Putamen (tissue), 1 donor: ENCODE data around the gene GIPC1.
"Not testable (repeated sequence)": the region's sequence is repeated elsewhere in the genome, so short reads cannot be mapped to it uniquely, and the experiment has no call there.

Source experiments
- DNase-seq: peaks from one replicate; pipeline ENCODE4 v3.0.0-alpha.2; 2016; ENCODE audit warnings: low spot score

Gene GIPC1

DNA sequence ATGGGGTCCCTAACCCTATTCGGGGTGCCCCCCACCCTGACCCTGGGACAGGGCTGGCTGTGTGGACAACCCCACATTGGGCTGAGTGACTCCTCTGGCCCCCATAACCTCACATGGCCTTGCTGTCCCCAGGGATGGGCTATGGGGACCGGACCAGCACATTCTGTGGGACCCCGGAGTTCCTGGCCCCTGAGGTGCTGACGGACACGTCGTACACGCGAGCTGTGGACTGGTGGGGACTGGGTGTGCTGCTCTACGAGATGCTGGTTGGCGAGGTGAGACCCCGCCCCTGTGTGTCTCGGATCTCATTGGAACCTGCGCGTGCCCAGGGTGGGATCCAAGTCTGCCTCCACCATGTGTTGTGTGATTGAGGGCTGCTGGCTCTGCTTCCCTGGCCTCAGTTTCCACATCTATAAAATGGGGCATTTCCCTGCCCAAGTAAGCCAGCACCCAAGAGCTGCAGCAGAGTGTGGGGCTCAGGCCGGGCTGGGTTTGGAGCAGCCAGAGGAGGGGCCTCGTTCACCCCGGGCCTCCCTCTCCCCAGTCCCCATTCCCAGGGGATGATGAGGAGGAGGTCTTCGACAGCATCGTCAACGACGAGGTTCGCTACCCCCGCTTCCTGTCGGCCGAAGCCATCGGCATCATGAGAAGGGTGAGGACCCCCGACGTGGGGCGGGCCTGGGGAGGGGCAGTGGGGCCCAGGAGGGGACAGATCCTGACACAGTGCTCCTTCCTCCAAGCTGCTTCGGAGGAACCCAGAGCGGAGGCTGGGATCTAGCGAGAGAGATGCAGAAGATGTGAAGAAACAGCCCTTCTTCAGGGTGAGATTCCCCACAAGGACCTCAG is 25.7 kb downstream of the GIPC1 start:
- no peak for DNase-seq

DNA sequence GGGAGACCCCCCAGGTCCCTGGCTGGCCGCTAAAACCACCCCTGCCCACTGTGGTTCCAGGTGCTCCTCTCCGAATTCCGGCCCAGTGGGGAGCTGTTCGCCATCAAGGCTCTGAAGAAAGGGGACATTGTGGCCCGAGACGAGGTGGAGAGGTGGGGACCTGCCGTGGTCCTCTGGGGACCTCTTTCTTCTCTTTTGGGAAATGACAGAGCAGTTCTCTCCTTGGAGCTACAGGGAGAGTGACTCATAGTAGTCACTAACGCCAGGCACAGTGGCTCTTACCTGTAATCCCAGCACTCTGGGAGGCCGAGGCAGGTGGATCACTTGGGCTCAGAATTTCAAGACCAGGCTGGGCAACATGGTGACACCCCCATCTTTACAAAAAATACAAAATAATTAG is 28.1 kb downstream of the GIPC1 start:
- no peak for DNase-seq

DNA sequence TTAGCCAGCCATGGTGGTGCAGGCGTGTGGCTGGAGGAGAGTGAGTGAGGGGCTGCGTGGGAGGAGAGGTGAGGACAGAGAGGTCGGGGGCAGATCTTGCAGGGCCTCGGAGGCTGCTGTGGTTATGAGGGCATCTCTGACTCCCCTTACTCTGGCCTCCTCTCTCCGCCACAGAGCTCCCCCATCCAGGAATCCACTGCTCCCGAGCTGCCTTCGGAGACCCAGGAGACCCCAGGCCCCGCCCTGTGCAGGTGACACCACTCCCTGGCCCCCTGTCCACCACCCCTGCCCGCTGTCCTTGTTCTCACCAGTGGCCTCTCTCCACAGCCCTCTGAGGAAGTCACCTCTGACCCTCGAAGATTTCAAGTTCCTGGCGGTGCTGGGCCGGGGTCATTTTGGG is 28.5 kb downstream of the GIPC1 start:
- DNase-seq: no peak

DNA sequence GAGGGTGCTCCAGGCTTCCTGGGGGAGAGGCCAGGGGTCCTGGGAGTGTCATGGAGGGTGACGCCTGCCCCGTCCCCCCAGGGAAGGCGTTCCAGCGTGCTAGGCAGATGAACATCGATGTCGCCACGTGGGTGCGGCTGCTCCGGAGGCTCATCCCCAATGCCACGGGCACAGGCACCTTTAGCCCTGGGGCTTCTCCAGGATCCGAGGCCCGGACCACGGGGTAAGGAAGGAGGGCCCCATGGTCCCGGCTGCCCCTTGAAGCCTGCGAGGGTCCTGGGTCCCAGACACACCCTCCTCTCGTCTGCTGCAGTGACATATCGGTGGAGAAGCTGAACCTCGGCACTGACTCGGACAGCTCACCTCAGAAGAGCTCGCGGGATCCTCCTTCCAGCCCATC is 32.2 kb downstream of the GIPC1 start:
- DNase-seq: no peak

DNA sequence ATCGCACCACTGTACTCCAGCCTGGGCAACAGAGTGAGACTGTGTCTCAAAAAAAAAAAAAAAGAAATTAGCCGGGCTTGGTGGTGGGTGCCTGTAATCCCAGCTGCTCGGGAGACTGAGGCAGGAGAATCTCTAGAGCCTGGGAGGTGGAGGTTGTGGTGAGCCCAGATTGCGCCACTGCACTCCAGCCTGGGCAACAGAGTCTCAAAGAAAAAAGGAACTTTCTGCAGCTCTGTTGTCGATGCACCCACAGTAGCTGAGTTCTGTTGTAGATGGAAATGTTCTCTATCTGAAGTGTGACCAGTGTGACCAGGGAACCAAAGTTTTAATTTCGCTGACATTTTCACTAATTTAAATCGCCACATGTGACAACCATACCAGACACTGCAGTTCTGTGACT is 33.5 kb downstream of the GIPC1 start:
- not testable (repeated sequence) for DNase-seq

DNA sequence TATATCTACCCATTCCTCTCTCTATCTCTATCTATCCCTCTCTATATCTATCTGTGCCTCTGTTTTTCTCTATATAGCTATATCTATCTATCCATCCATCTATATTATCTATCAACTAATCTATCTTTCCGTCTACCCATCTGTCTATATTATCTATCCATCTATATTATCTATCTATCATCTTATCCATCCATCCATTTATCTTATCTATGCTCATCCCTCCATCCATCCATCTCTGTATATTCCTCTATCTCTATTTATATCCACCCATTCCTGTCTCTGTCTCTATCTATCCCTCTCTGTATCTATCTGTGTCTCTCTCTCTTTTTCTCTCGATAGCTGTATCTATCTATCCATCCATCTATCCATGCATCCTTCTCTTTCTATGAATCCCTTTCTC is 35.0 kb downstream of the GIPC1 start:
- no peak for DNase-seq

DNA sequence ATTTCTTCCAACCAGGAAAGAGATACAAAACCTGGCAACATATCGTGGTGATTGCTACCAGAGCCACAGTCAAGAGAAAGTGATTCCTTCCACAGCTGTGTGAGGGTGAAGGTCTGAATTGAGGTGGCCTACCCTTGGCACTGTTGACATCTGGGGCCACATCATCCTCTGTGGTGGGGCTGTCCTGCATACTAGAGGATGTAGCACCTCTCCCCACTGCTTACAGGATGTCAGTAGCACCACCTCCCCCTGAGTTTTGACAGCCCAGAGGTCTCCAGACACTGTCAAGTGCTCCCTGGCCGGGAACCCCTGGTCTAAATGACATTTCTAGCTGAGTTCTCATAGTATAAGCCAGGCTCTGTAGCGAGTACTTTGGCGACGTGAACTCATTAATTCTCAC is 36.2 kb downstream of the GIPC1 start:
- no peak for DNase-seq

DNA sequence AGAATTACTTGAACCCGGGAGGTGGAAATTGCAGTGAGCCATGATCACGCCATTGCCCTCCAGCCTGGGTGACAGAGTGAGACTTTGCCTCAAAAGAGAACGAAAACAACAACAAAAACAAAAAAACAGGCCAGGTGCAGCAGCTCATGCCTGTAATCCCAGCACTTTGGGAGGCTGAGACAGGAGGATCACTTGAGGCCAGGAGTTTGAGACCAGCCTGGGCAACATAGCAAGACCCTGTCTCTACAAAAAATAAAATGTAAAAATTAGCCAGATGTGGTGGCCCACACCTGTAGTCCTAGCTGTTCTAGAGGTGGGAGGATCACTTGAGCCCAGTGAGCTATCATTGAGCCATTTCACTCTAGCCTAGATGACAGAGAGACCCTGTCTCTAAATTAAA is 43.6 kb downstream of the GIPC1 start:
- DNase-seq: not testable (repeated sequence)

DNA sequence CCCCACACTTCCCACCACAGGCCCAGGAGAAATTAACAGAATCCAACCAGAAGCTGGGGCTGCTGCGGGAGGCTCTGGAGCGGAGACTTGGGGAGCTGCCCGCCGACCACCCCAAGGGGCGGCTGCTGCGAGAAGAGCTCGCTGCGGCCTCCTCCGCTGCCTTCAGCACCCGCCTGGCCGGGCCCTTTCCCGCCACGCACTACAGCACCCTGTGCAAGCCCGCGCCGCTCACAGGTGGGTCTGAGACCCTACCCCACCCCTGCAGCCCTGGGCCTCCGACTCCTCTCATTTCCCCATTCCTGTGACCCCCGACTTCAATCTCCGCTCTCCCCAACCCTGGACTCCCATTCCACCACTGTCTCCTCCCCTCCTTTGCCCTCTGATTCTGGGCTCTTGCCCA is 45.1 kb downstream of the GIPC1 start:
- no peak for DNase-seq

DNA sequence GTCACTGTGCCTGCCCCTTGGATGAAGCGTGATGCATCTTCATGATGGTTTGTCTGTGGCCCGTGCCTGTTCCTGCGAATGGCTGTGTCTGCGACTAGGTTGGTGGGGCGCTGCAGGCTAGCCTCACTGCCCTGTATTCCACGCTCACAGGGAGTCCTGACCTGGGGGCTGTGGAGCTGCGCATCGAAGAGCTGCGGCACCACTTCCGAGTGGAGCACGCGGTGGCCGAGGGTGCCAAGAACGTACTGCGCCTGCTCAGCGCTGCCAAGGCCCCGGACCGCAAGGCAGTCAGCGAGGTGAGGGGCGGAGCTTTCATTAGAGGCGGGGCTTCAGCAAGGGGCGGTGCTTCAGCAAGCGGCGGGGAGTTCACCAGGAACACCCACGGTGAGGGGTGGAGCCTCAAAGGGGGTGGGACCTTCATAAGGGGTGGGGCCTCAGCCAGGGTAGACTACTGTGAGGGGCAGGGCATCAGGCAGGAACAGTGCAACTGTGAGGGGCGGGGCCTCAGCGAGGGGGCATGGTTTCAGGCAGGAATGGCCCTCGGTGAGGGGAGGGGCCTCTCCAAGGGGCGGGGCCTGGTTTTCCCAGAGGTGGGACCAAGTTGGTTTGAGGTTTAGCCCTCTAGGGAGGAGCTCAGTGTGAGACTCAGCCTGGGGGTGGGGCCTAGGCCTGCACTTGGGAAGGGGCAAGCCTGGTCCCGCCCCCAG is 45.6 kb downstream of the GIPC1 start:
- DNase-seq: no peak

DNA sequence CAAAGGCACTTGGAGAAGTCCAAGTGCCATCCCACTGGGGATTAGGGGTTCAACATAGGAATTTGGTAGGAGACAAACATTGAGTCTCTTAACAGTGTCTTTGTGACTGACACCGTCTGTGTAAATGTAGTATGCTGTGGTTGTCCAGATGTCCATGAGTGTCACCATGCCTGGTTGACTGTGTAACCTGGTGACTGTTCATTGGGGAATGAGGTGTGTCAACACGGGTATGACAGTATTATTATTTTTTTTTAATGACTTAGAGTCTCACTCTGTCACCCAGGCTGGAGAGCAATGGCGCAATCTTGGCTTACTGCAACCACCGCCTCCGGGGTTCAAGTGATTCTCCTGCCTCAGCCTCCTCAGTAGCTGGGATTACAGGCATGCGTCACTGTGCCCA is 46.6 kb downstream of the GIPC1 start:
- no peak for DNase-seq

DNA sequence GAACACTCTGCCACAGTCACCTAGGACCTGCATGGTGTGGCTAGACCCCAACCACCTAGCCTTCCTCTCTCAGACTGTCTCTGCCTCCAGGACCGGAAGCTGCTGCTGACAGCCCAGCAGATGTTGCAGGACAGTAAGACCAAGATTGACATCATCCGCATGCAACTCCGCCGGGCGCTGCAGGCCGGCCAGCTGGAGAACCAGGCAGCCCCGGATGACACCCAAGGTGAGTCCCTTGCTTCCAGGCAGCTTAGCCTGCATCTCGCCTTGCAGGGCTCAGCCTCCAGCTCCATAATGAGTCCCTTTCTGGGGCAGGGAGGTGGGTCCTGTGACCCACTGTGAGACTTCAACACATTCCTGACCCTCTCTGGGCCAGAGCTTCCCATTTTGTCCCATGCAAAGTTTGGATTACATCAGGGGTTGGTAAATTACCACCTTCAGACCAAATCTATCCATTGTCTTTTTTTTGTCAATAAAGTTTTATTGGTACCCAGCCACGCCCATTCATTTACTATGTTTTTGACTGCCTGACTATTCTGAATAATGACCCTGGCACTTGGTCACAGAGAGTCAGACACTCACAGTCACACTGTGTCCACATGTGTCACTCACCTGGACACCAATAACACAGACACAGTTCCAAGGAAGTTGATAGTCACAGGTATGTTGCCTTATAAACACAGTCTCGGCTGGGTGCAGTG is 49.4 kb downstream of the GIPC1 start:
- no peak for DNase-seq

DNA sequence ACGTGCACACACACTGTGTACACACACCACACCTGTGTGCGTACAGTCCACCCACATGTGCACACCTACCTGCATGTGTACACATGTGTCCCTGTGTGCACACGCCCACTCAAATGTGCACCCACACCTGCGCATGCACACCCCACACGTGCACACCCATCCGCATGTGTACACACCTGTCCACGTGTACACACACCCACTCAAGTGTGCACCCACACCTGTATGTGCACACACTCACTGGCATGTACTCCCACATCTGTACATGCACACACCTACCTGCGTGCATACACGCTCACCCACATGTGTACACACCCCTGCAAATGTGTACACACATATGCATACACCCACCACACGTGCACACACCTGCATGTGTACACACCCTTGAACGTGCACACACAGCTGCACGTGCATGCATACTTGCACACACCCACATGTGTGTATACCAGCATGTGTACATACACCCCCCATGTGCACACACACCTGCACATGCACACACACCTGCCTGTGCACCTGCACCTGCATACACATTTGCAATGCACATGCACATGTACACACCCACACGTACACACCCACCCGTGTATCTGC is 52.2 kb downstream of the GIPC1 start:
- DNase-seq: no peak

DNA sequence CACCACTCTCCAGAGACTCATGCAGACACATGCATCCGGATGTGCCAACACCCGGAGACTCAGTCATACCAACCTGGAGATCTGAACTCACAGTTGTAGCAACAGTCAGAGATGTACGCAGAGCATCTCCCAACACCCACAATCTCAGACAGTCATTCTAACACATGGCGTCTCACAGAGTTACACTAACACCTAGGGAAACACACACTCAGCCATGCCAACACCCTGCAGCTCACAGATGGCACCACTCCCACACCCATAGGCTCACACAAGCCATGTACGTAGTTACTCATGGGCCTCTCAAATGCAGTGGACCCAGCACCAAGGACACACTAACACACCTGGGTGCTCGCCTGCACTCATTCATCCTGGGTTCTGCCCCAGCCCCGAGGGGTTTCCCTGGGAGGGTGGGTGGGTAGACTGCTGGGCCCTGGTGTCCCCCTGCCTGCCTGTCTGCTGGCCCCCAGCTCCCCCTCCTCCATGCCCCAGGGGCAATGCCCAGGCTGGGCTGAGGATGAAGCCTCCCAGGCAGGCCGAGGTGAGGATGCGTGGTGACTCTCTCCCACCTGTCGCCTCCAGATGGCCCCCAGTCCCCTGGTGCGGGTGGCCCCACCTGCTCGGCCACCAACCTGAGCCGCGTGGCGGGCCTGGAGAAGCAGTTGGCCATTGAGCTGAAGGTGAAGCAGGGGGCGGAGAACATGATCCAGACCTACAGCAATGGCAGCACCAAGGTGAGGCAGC is 52.9 kb downstream of the GIPC1 start:
- DNase-seq: no peak

DNA sequence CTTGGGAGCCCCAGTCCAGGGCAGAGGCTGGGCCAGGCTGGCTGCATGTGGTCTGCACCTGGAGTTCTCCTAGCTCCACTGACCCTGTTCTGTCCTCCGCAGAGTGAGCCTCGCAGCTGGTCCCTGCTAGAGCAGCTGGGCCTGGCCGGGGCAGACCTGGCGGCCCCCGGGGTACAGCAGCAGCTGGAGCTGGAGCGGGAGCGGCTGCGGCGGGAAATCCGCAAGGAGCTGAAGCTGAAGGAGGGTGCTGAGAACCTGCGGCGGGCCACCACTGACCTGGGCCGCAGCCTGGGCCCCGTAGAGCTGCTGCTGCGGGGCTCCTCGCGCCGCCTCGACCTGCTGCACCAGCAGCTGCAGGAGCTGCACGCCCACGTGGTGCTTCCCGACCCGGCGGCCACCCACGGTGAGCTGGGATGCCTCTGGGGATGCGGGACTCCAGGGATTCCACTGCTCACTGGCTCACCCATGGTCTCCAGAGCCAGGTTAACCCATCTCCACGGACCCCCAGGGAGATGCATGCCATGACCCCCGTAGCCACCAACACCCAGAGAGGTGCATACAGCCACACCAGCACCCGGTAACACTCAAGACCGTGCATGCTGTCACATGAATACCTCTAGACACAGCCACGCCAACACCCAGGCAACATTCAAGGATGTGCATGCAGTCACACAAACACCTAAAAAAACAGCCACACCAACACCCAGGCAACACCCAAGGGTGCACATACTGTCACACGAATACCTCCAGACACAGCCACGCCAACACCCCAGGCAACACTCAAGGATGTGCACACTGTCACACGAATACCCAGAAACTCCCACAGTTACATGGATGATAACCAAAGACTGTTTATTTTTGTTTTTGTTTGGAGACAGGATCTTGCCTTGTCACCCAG is 54.6 kb downstream of the GIPC1 start:
- no peak for DNase-seq

DNA sequence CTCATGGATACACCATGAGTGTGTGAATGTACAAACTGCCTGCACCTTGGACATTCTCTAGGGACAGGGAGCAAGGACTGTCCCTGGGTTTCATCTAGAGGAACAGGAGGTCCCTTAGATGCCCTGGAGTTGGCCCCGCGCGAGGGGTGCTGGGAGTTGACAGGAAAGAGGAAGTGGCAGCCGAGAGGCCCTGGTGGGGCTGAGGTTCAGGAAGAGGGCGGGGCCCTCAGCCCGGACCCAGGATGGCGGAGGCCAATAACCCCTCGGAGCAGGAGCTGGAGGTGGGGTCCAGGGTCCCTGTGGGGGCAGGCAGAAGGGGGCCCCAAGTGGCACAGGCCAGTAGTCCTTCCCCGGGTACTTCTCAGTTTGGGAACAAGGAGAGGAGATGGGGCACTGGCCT is 55.9 kb downstream of the GIPC1 start:
- DNase-seq: no peak

DNA sequence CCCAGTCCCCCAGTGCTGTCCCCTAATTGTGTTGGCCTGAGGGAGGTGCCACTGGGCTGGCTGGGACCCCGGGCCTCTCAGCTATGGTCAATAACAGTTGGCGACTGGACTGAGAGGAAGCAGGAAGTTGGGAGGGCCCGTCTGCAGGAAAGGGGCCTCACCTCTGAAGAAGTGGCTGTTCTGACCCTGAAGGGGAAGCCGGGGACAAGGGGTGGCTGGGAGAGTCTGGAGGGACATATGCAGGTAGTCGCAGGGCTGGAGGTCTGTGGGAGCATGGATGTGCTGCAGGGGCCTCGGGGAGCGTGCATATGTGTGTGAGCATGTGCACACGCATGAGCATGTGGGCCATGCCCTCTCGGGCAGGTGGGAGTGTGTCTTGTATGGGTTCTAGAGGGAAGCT is 56.9 kb downstream of the GIPC1 start:
- no peak for DNase-seq

DNA sequence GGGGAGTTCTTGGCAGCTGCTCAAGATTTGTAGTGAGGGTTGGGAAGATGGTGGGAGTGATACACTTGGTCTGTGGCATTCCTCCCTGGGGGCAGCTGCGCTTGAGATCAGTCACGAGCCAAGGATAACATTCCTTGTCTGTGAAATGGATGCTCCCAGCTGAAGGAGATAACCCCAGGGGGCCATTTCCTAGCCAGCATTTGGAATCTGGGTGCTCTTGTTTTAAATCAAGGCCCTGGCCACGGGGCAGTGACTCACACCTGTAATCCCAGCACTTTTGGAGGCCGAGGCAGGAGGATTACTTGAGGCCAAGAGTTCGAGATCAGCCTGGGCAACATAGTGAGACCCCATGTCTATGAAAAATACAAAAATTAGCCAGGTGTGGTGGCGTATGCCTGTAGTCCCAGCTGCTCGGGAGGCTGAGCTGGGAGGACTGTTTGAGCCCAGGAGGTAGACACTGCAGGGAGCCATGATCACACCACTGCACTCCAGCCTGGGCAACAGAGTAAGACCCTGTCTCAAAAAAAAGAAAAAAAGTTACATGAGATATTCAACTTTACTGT is 58.3 kb downstream of the GIPC1 start:
- DNase-seq: no peak

DNA sequence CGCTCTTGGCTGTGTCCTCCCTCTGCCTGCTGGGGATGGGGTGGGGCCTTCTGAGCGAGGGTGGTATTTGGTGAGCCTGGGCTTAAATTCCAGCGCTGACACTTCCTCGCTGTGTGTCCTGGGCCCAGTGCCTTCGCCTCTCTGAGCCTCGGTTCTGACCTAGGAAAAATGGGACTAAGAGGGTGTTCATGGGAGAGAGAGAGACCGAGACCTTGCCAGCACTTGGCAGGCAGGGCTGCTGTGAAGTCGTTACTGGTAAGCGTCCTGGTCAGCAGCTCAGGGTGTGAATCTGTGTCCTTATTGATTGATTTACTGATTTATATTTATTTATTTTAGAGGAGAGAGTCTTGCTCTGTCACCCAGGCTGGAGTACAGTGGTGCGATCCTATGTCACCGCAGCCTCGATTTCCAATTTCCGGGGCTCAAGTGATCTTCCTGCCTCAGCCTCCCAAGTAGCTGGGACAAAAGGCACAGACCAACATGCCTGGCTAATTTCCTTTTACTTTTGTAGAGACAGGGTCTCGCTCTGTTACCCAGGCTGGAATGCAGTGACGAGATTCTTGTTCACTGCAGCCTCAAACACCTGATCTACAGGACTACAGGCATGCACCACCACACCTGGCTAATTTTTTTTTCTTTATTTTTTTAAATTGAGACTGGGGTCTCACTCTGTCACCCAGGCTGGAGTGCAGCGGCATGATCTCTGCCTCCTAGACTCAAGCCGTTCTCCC is 60.4 kb downstream of the GIPC1 start:
- no peak for DNase-seq
